HEK293 (cell line): ENCODE measurements around the gene PRDX2.

Experiments
- EGR2 ChIP-seq: fragments of 450-650 bp; formaldehyde crosslinking; IDR thresholded peaks from 2 replicates; pipeline ENCODE4 v1.5.1; 2016; ENCODE audit warnings: low read depth, missing biosample characterization, missing genetic modification characterization
- GLIS2 ChIP-seq: fragments of 450-650 bp; formaldehyde crosslinking; IDR thresholded peaks from 2 replicates; pipeline ENCODE4 v1.5.1; 2016; ENCODE audit warnings: missing biosample characterization, missing genetic modification characterization
- SALL2 ChIP-seq: fragments of 450-650 bp; formaldehyde crosslinking; IDR thresholded peaks from 2 replicates; pipeline ENCODE4 v1.5.0; 2017; ENCODE audit warnings: missing biosample characterization, mild to moderate bottlenecking, missing genetic modification characterization, borderline replicate concordance
- SCRT2 ChIP-seq: fragments of 450-650 bp; formaldehyde crosslinking; IDR thresholded peaks from 2 replicates; pipeline ENCODE4 v1.5.1; 2016; ENCODE audit warnings: missing biosample characterization, missing genetic modification characterization
- SETDB1 ChIP-seq: IDR thresholded peaks from one replicate; pipeline ENCODE4 v1.6.1; 2017; ENCODE audit warnings: mild to moderate bottlenecking, low read length, moderate library complexity, mixed read lengths; ENCODE audit not compliant: insufficient read length
- YY1 ChIP-seq: fragments of 450-650 bp; formaldehyde crosslinking; IDR thresholded peaks from 2 replicates; pipeline ENCODE4 v1.5.1; 2018; ENCODE audit warnings: missing biosample characterization, missing genetic modification characterization
- ZFP3 ChIP-seq: fragments of 450-650 bp; formaldehyde crosslinking; IDR thresholded peaks from 2 replicates; pipeline ENCODE4 v1.5.1; 2016; ENCODE audit warnings: low read depth, missing biosample characterization, missing genetic modification characterization
- ZNF211 ChIP-seq: fragments of 450-650 bp; formaldehyde crosslinking; IDR thresholded peaks from 2 replicates; pipeline ENCODE4 v1.5.1; 2016; ENCODE audit warnings: low read depth, missing biosample characterization, missing genetic modification characterization
- ZNF214 ChIP-seq: fragments of 450-650 bp; formaldehyde crosslinking; IDR thresholded peaks from 2 replicates; pipeline ENCODE4 v1.5.1; 2017; ENCODE audit warnings: missing biosample characterization, mild to moderate bottlenecking, missing genetic modification characterization, borderline replicate concordance
- ZNF341 ChIP-seq: fragments of 450-650 bp; formaldehyde crosslinking; IDR thresholded peaks from 2 replicates; pipeline ENCODE4; 2016; ENCODE audit warnings: low read depth, missing biosample characterization, missing genetic modification characterization
- ZNF416 ChIP-seq: fragments of 450-650 bp; formaldehyde crosslinking; IDR thresholded peaks from 2 replicates; pipeline ENCODE4 v1.5.1; 2016; ENCODE audit warnings: missing biosample characterization, missing genetic modification characterization
- ZNF48 ChIP-seq: fragments of 450-650 bp; formaldehyde crosslinking; IDR thresholded peaks from 2 replicates; pipeline ENCODE4 v1.5.1; 2016; ENCODE audit warnings: missing biosample characterization, missing genetic modification characterization
- ZNF501 ChIP-seq: fragments of 450-650 bp; formaldehyde crosslinking; IDR thresholded peaks from 2 replicates; pipeline ENCODE4 v1.5.1; 2016; ENCODE audit warnings: missing biosample characterization, missing genetic modification characterization
- ZNF544 ChIP-seq: fragments of 450-650 bp; formaldehyde crosslinking; IDR thresholded peaks from 2 replicates; pipeline ENCODE4 v1.5.0; 2017; ENCODE audit warnings: missing biosample characterization, missing genetic modification characterization
- ZNF585B ChIP-seq: fragments of 450-650 bp; formaldehyde crosslinking; IDR thresholded peaks from 2 replicates; pipeline ENCODE4 v1.5.1; 2016; ENCODE audit warnings: missing biosample characterization, missing genetic modification characterization
- ZNF654 ChIP-seq: fragments of 450-650 bp; formaldehyde crosslinking; IDR thresholded peaks from 2 replicates; pipeline ENCODE4 v1.5.1; 2016; ENCODE audit warnings: low read depth, missing biosample characterization, missing genetic modification characterization
- ZNF660 ChIP-seq: fragments of 450-650 bp; IDR thresholded peaks from 2 replicates; pipeline ENCODE4 v1.5.1; 2018; ENCODE audit warnings: missing biosample characterization, mild to moderate bottlenecking, missing genetic modification characterization
- ZNF670 ChIP-seq: fragments of 450-650 bp; formaldehyde crosslinking; IDR thresholded peaks from 2 replicates; pipeline ENCODE4 v1.5.1; 2016; ENCODE audit warnings: missing biosample characterization, missing genetic modification characterization, low read depth
- ZNF843 ChIP-seq: fragments of 450-650 bp; formaldehyde crosslinking; IDR thresholded peaks from 2 replicates; pipeline ENCODE4 v1.5.1; 2016; ENCODE audit warnings: missing biosample characterization, missing genetic modification characterization
- ZSCAN30 ChIP-seq: fragments of 450-650 bp; IDR thresholded peaks from 2 replicates; pipeline ENCODE4 v1.5.1; 2018; ENCODE audit warnings: missing biosample characterization, mild to moderate bottlenecking, missing genetic modification characterization, moderate library complexity
- TF ChIP-seq, protein P1 (sequence below): fragments of 450-650 bp; formaldehyde crosslinking; IDR thresholded peaks from 2 replicates; pipeline ENCODE4 v1.5.1; 2016; ENCODE audit warnings: missing biosample characterization, missing genetic modification characterization
- TF ChIP-seq, protein P2 (sequence below): fragments of 450-650 bp; formaldehyde crosslinking; IDR thresholded peaks from 2 replicates; pipeline ENCODE4 v1.5.1; 2017; ENCODE audit warnings: missing biosample characterization, missing genetic modification characterization
- TF ChIP-seq, protein P3 (sequence below): fragments of 450-650 bp; formaldehyde crosslinking; conservative IDR thresholded peaks from 2 replicates; pipeline ENCODE4 v1.5.1; 2016; ENCODE audit warnings: low read depth, missing biosample characterization, missing genetic modification characterization
- TF ChIP-seq, protein P4 (sequence below): sonication (generic); formaldehyde crosslinking; IDR thresholded peaks from 2 replicates; pipeline ENCODE4 v1.8.1; 2022; ENCODE audit warnings: mild to moderate bottlenecking, moderate library complexity, missing genetic modification reagents
- TF ChIP-seq, protein P5 (sequence below): fragments of 450-650 bp; formaldehyde crosslinking; IDR thresholded peaks from 2 replicates; pipeline ENCODE4 v1.5.1; 2016; ENCODE audit warnings: missing biosample characterization, missing genetic modification characterization, borderline replicate concordance

Gene PRDX2

DNA sequence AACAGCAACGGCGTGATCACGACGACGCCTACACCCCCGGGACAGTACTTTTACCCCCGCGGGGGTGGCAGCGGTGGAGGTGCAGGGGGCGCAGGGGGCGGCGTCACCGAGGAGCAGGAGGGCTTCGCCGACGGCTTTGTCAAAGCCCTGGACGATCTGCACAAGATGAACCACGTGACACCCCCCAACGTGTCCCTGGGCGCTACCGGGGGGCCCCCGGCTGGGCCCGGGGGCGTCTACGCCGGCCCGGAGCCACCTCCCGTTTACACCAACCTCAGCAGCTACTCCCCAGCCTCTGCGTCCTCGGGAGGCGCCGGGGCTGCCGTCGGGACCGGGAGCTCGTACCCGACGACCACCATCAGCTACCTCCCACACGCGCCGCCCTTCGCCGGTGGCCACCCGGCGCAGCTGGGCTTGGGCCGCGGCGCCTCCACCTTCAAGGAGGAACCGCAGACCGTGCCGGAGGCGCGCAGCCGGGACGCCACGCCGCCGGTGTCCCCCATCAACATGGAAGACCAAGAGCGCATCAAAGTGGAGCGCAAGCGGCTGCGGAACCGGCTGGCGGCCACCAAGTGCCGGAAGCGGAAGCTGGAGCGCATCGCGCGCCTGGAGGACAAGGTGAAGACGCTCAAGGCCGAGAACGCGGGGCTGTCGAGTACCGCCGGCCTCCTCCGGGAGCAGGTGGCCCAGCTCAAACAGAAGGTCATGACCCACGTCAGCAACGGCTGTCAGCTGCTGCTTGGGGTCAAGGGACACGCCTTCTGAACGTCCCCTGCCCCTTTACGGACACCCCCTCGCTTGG lies 9.3 kb downstream of the PRDX2 start (continued):
- TF ChIP-seq ZNF585B (no peak), SCRT2 (tag by site-specific recombination) (no peak), GLIS2 (tag by site-specific recombination) (peak; percentile 98), ZSCAN30 (tag by site-specific recombination) (no peak), SALL2 (no peak), EGR2 (tag by site-specific recombination) (peak; percentile 73), ZNF214 (tag by site-specific recombination) (no peak), ZNF544 (tag by site-specific recombination) (no peak), SETDB1 (no peak), ZNF670 (tag by site-specific recombination) (no peak), ZNF211 (tag by site-specific recombination) (no peak), ZNF843 (tag by site-specific recombination) (0 out of 2 replicates have a peak, but pooled peaks have one; percentile 13), ZFP3 (tag by site-specific recombination) (no peak), ZNF654 (tag by site-specific recombination) (no peak), ZNF416 (tag by site-specific recombination) (no peak), ZNF48 (tag by site-specific recombination) (no peak), ZNF341 (tag by site-specific recombination) (no peak; the same call in 1 of the 2 replicates), ZNF501 (tag by site-specific recombination) (0 out of 2 replicates have a peak, but pooled peaks have one; percentile 72), ZNF660 (tag by site-specific recombination) (no peak), YY1 (tag by site-specific recombination) (peak; percentile 56; the same call in 1 of the 2 replicates)
- TF ChIP-seq, protein P1, sequence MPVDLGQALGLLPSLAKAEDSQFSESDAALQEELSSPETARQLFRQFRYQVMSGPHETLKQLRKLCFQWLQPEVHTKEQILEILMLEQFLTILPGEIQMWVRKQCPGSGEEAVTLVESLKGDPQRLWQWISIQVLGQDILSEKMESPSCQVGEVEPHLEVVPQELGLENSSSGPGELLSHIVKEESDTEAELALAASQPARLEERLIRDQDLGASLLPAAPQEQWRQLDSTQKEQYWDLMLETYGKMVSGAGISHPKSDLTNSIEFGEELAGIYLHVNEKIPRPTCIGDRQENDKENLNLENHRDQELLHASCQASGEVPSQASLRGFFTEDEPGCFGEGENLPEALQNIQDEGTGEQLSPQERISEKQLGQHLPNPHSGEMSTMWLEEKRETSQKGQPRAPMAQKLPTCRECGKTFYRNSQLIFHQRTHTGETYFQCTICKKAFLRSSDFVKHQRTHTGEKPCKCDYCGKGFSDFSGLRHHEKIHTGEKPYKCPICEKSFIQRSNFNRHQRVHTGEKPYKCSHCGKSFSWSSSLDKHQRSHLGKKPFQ (tag by site-specific recombination), result no peak
- TF ChIP-seq, protein P2, sequence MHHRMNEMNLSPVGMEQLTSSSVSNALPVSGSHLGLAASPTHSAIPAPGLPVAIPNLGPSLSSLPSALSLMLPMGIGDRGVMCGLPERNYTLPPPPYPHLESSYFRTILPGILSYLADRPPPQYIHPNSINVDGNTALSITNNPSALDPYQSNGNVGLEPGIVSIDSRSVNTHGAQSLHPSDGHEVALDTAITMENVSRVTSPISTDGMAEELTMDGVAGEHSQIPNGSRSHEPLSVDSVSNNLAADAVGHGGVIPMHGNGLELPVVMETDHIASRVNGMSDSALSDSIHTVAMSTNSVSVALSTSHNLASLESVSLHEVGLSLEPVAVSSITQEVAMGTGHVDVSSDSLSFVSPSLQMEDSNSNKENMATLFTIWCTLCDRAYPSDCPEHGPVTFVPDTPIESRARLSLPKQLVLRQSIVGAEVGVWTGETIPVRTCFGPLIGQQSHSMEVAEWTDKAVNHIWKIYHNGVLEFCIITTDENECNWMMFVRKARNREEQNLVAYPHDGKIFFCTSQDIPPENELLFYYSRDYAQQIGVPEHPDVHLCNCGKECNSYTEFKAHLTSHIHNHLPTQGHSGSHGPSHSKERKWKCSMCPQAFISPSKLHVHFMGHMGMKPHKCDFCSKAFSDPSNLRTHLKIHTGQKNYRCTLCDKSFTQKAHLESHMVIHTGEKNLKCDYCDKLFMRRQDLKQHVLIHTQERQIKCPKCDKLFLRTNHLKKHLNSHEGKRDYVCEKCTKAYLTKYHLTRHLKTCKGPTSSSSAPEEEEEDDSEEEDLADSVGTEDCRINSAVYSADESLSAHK (tag by site-specific recombination), result no peak
- TF ChIP-seq, protein P3, sequence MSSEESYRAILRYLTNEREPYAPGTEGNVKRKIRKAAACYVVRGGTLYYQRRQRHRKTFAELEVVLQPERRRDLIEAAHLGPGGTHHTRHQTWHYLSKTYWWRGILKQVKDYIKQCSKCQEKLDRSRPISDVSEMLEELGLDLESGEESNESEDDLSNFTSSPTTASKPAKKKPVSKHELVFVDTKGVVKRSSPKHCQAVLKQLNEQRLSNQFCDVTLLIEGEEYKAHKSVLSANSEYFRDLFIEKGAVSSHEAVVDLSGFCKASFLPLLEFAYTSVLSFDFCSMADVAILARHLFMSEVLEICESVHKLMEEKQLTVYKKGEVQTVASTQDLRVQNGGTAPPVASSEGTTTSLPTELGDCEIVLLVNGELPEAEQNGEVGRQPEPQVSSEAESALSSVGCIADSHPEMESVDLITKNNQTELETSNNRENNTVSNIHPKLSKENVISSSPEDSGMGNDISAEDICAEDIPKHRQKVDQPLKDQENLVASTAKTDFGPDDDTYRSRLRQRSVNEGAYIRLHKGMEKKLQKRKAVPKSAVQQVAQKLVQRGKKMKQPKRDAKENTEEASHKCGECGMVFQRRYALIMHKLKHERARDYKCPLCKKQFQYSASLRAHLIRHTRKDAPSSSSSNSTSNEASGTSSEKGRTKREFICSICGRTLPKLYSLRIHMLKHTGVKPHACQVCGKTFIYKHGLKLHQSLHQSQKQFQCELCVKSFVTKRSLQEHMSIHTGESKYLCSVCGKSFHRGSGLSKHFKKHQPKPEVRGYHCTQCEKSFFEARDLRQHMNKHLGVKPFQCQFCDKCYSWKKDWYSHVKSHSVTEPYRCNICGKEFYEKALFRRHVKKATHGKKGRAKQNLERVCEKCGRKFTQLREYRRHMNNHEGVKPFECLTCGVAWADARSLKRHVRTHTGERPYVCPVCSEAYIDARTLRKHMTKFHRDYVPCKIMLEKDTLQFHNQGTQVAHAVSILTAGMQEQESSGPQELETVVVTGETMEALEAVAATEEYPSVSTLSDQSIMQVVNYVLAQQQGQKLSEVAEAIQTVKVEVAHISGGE (tag by site-specific recombination), result peak; percentile 94
- TF ChIP-seq, protein P4, sequence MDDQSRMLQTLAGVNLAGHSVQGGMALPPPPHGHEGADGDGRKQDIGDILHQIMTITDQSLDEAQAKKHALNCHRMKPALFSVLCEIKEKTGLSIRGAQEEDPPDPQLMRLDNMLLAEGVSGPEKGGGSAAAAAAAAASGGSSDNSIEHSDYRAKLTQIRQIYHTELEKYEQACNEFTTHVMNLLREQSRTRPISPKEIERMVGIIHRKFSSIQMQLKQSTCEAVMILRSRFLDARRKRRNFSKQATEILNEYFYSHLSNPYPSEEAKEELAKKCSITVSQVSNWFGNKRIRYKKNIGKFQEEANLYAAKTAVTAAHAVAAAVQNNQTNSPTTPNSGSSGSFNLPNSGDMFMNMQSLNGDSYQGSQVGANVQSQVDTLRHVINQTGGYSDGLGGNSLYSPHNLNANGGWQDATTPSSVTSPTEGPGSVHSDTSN (CRISPR knock-in tag), result no peak
- TF ChIP-seq, protein P5, sequence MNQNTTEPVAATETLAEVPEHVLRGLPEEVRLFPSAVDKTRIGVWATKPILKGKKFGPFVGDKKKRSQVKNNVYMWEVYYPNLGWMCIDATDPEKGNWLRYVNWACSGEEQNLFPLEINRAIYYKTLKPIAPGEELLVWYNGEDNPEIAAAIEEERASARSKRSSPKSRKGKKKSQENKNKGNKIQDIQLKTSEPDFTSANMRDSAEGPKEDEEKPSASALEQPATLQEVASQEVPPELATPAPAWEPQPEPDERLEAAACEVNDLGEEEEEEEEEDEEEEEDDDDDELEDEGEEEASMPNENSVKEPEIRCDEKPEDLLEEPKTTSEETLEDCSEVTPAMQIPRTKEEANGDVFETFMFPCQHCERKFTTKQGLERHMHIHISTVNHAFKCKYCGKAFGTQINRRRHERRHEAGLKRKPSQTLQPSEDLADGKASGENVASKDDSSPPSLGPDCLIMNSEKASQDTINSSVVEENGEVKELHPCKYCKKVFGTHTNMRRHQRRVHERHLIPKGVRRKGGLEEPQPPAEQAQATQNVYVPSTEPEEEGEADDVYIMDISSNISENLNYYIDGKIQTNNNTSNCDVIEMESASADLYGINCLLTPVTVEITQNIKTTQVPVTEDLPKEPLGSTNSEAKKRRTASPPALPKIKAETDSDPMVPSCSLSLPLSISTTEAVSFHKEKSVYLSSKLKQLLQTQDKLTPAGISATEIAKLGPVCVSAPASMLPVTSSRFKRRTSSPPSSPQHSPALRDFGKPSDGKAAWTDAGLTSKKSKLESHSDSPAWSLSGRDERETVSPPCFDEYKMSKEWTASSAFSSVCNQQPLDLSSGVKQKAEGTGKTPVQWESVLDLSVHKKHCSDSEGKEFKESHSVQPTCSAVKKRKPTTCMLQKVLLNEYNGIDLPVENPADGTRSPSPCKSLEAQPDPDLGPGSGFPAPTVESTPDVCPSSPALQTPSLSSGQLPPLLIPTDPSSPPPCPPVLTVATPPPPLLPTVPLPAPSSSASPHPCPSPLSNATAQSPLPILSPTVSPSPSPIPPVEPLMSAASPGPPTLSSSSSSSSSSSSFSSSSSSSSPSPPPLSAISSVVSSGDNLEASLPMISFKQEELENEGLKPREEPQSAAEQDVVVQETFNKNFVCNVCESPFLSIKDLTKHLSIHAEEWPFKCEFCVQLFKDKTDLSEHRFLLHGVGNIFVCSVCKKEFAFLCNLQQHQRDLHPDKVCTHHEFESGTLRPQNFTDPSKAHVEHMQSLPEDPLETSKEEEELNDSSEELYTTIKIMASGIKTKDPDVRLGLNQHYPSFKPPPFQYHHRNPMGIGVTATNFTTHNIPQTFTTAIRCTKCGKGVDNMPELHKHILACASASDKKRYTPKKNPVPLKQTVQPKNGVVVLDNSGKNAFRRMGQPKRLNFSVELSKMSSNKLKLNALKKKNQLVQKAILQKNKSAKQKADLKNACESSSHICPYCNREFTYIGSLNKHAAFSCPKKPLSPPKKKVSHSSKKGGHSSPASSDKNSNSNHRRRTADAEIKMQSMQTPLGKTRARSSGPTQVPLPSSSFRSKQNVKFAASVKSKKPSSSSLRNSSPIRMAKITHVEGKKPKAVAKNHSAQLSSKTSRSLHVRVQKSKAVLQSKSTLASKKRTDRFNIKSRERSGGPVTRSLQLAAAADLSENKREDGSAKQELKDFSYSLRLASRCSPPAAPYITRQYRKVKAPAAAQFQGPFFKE (tag by site-specific recombination), result no peak
